Nephron progenitor cell (in vitro differentiated cells): ENCODE results near the gene NEMP2.

Source experiments
- DNase-seq: peaks from one replicate; pipeline ENCODE4 v3.0.0; 2021
- H3K27ac Mint-ChIP-seq: 2 replicates; pipeline ENCODE4 v1.8.0; 2021; ENCODE audit warnings: mild to moderate bottlenecking, moderate library complexity, mixed read lengths
- H3K27me3 Mint-ChIP-seq: 2 replicates; pipeline ENCODE4 v1.8.0; 2021; ENCODE audit warnings: mild to moderate bottlenecking, low read depth, mixed read lengths; ENCODE audit not compliant: poor library complexity
- H3K36me3 Mint-ChIP-seq: 2 replicates; pipeline ENCODE4 v1.8.0; 2021; ENCODE audit warnings: low read depth, mixed read lengths
- H3K4me1 Mint-ChIP-seq: 2 replicates; pipeline ENCODE4 v1.8.0; 2021; ENCODE audit warnings: mixed read lengths
- H3K4me3 Mint-ChIP-seq: 2 replicates; pipeline ENCODE4 v1.8.0; 2021; ENCODE audit warnings: mild to moderate bottlenecking, moderate library complexity, mixed read lengths
- H3K9me3 Mint-ChIP-seq: 2 replicates; pipeline ENCODE4 v1.8.0; 2021; ENCODE audit warnings: mild to moderate bottlenecking, moderate library complexity, mixed read lengths
- TF ChIP-seq, protein P1 (sequence below): fragments of 200-600 bp; sonication (generic); IDR thresholded peaks from 2 replicates; pipeline ENCODE4 v1.5.0; 2021; ENCODE audit warnings: antibody characterized with exemption

NEMP2 gene

DNA sequence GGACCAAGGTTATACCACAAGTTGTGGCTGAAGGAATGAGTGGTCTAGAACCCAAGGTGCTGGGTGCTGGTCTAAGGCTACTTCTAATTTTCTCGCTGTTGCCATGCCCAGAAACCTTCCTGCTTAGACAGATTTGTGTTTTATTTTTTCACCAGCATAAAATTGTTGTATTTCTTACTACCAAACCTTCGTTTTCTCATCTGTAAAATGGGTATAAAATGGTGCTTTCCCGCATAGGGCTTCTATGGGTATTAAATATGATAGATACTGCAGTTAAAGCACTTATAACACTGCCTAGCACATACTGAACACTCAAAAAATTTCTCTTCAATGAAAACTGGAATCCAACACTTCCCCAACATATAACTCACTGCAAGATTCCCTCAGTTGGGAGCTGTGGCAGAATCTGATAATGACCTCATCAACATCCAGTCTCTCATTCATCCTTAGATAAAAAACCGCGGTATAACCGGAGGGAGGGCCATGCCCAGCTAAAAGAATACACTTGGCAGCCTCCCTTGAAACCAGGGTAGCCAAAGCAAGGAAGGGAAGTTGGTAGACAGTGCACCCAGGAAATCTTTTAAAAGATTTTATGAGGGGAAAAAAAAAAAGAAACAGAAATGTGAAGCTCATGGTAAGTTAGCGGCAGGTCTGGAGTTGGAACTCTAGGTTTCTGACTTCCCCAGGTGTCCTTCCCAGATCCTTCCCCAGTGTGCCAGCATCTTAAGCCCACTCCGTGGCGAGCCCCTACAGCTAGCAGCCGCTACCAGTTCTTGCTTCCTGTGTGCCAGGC, 1.2 kb downstream of the NEMP2 start:
- no peaks in the 10 kb centered on the region for H3K27me3 Mint-ChIP-seq
- TF ChIP-seq, protein P1, sequence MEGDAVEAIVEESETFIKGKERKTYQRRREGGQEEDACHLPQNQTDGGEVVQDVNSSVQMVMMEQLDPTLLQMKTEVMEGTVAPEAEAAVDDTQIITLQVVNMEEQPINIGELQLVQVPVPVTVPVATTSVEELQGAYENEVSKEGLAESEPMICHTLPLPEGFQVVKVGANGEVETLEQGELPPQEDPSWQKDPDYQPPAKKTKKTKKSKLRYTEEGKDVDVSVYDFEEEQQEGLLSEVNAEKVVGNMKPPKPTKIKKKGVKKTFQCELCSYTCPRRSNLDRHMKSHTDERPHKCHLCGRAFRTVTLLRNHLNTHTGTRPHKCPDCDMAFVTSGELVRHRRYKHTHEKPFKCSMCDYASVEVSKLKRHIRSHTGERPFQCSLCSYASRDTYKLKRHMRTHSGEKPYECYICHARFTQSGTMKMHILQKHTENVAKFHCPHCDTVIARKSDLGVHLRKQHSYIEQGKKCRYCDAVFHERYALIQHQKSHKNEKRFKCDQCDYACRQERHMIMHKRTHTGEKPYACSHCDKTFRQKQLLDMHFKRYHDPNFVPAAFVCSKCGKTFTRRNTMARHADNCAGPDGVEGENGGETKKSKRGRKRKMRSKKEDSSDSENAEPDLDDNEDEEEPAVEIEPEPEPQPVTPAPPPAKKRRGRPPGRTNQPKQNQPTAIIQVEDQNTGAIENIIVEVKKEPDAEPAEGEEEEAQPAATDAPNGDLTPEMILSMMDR, result no peak
- peaks cover 61% of the 10 kb centered on the region for H3K4me1 Mint-ChIP-seq
- DNase-seq, result no peak
- H3K27ac Mint-ChIP-seq, result peak overlapping the region; percentile 81
- H3K4me3 Mint-ChIP-seq, result peak overlapping the region; percentile 88
- H3K36me3 Mint-ChIP-seq, result peaks cover 23% of the 10 kb centered on the region
- H3K9me3 Mint-ChIP-seq, result peaks cover 20% of the 10 kb centered on the region

DNA sequence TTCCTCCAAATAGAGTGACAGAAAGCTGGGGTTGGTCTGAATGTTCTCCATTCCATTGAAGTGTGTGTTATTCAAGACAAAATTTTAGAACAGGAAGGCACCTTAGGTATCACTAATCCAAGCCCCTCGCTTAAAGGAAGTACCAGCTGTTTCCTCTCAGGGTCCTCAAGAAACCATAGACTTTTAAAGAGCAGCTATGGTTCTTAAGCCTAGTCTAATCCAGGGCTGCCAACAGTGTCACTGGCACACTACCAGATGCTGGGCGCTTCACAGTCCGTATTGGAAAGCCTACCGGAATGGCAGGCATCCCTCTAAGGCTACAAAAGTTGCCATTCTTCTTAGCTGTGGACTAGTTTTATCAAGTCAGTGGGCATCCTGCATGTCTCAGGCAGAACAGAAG, 1.9 kb downstream of the NEMP2 start:
- Mint-ChIP-seq H3K4me1 (peaks cover 67% of the 10 kb centered on the region), H3K36me3 (peaks cover 16% of the 10 kb centered on the region), H3K27me3 (no peaks in the 10 kb centered on the region), H3K27ac (no peak overlapping the region), H3K9me3 (peaks cover 12% of the 10 kb centered on the region), H3K4me3 (no peak overlapping the region)
- TF ChIP-seq, protein P1, result no peak
- DNase-seq, result no peak

DNA sequence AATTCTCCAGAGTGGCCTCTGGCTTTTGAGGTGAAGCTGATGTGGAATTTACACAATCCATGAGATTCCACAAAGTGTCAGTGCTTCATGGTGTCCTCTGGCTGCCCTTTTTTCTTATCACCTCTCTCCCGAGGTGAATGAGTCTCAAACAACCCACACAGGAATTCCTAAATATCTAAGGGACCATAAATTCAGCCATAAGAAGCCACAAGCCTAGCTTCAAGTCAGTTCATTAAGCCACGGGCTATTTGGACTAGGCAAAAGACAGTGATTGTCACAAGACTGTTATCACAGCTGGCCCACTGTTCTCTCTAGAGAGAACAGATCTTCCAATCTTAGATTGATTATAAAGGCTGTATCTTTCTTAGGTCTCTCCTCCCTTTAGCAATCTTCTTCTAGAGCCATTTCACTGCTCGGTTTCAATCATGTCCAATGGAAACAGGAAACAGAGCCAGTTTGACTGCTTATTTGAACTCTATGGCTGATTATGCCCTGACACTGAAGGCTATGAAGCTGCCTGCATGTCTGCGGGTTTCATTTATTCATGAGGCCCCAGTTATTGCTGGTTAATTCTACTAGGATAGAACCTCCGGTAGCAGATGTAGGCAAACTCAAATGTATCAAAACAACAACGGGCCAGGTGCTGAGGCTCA, 4.1 kb downstream of the NEMP2 start:
- TF ChIP-seq, protein P1, result no peak
- Mint-ChIP-seq H3K27ac (peak overlapping the region; percentile 93), H3K36me3 (no peaks in the 10 kb centered on the region), H3K27me3 (no peaks in the 10 kb centered on the region), H3K9me3 (no peaks in the 10 kb centered on the region), H3K4me3 (no peak overlapping the region), H3K4me1 (peaks cover 54% of the 10 kb centered on the region)
- no peak for DNase-seq

DNA sequence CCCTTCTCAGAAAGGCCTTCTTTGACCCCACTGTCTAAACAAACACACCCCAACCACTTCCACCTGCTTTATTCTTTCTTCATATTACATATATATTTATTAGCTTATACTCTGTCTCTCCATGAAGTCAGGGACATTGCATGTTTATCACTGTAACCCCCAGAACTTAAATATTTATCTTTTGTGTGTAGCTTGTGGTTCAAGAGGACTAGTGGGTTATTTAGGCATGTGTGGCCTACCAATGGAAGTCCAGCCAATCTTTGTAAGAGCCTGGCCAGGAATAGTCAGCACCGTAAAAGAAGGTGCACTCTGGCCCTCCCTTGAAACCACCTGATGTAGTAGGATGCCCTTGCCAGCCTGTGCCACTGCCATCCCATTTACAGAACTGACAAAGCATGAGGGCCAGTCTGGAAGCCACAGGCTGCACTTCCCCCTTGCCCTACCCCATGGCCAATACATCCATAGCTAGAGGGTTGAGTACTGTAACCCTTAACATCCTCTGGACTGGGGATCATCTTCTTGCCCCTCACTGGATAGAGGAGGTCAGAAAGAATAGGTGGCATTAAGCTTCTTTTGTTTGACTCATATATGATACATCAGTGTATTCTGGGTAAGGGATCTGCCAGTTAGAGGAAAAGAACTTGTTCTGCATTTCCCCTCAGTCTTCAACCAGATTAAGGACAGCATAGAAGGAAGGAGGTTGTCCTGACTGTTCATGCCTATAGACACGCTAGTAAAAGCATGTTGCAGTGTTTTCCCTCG, 4.9 kb downstream of the NEMP2 start:
- no peaks in the 10 kb centered on the region for H3K9me3 Mint-ChIP-seq
- peaks cover 54% of the 10 kb centered on the region for H3K4me1 Mint-ChIP-seq
- H3K4me3 Mint-ChIP-seq, result peak overlapping the region; percentile 54
- no peaks in the 10 kb centered on the region for H3K27me3 Mint-ChIP-seq
- H3K27ac Mint-ChIP-seq, result peak overlapping the region; percentile 94
- H3K36me3 Mint-ChIP-seq, result no peaks in the 10 kb centered on the region
- no peak for DNase-seq
- TF ChIP-seq, protein P1, result no peak

DNA sequence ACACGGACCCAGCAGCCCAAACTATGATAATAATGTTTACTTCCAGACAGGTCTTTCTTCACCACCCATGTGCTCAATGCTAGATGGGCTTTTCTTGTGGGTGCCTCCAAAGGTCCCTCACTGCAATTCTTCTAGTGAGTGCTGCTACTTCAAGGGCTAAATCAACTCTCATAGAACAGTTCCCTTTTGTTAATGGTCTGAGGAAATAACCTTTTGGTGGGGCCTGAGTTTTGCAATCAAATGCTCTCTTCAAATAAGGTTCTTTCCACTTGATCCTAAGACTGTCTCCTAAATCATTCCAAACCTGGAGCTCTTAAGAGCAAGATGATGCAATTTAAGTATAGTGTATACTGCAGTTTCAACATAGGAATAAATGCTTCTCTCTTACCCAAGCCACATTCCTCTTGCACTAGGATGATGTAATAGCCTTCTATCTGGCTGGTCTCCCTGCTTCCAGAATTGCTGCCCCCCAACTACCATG, 6.0 kb downstream of the NEMP2 start:
- H3K9me3 Mint-ChIP-seq, result no peaks in the 10 kb centered on the region
- H3K36me3 Mint-ChIP-seq, result peaks cover 1% of the 10 kb centered on the region
- DNase-seq, result no peak
- no peak overlapping the region for H3K4me3 Mint-ChIP-seq
- no peaks in the 10 kb centered on the region for H3K27me3 Mint-ChIP-seq
- TF ChIP-seq, protein P1, result no peak
- peak overlapping the region; percentile 94 for H3K27ac Mint-ChIP-seq
- H3K4me1 Mint-ChIP-seq, result peaks cover 47% of the 10 kb centered on the region
